SK-N-SH (cell line): ENCODE data around the gene PPP1R13L.

Source experiments
- POLR2AphosphoS5 ChIP-seq: IDR thresholded peaks from 2 replicates; pipeline ENCODE4 v1.6.1; 2012; ENCODE audit warnings: low read depth, low read length
- SIN3A ChIP-seq: IDR thresholded peaks from 2 replicates; pipeline ENCODE4 v1.6.1; 2012; ENCODE audit warnings: low read depth, mild to moderate bottlenecking, low read length, moderate library complexity, borderline replicate concordance
- TAF1 ChIP-seq: IDR thresholded peaks from 2 replicates; pipeline ENCODE4 v1.6.1; 2012; ENCODE audit warnings: low read depth, mild to moderate bottlenecking, low read length, moderate library complexity, borderline replicate concordance
- TEAD4 ChIP-seq: IDR thresholded peaks from 2 replicates; pipeline ENCODE4 v1.4.0; 2012; ENCODE audit warnings: mild to moderate bottlenecking, borderline replicate concordance; ENCODE audit not compliant: insufficient read depth
- TF ChIP-seq, protein P1 (sequence below): fragments of 150-350 bp; IDR thresholded peaks from 2 replicates; pipeline ENCODE4 v1.6.1; 2017; ENCODE audit warnings: antibody characterized with exemption, low read length, low read depth, borderline replicate concordance
- TF ChIP-seq, protein P2 (sequence below): fragments of 200-600 bp; sonication (generic); IDR thresholded peaks from 2 replicates; pipeline ENCODE4 v1.6.1; 2017; ENCODE audit warnings: antibody characterized with exemption, mild to moderate bottlenecking, moderate library complexity

GRCh38 chr19:45439569-45440258 is 34.8 kb upstream of the PPP1R13L start:
- TF ChIP-seq POLR2AphosphoS5: no peak
- TF ChIP-seq TEAD4: no peak
- TF ChIP-seq TAF1: no peak; the same call in 1 of the 2 replicates
- TF ChIP-seq SIN3A: no peak
- TF ChIP-seq, protein P1, sequence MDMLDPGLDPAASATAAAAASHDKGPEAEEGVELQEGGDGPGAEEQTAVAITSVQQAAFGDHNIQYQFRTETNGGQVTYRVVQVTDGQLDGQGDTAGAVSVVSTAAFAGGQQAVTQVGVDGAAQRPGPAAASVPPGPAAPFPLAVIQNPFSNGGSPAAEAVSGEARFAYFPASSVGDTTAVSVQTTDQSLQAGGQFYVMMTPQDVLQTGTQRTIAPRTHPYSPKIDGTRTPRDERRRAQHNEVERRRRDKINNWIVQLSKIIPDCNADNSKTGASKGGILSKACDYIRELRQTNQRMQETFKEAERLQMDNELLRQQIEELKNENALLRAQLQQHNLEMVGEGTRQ: no peak
- TF ChIP-seq, protein P2, sequence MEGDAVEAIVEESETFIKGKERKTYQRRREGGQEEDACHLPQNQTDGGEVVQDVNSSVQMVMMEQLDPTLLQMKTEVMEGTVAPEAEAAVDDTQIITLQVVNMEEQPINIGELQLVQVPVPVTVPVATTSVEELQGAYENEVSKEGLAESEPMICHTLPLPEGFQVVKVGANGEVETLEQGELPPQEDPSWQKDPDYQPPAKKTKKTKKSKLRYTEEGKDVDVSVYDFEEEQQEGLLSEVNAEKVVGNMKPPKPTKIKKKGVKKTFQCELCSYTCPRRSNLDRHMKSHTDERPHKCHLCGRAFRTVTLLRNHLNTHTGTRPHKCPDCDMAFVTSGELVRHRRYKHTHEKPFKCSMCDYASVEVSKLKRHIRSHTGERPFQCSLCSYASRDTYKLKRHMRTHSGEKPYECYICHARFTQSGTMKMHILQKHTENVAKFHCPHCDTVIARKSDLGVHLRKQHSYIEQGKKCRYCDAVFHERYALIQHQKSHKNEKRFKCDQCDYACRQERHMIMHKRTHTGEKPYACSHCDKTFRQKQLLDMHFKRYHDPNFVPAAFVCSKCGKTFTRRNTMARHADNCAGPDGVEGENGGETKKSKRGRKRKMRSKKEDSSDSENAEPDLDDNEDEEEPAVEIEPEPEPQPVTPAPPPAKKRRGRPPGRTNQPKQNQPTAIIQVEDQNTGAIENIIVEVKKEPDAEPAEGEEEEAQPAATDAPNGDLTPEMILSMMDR: peak; percentile 99
